Mucosa of gallbladder (tissue), 1 donor: ENCODE data around the gene BRDT. TPM values are rescaled to one million over a fixed set of nuclear protein-coding genes. Genes with fewer than 3 reads are reported as not detected.
A peak's percentile ranks its signal among the peaks of the same experiment; 100 is the strongest.
"Not testable (repeated sequence)": the region's sequence is repeated elsewhere in the genome, so short reads cannot be mapped to it uniquely, and the experiment has no call there.

Experiments used
- DNase-seq: peaks from one replicate; pipeline ENCODE4 v3.0.0-alpha.2; 2020; ENCODE audit warnings: low spot score
- total RNA-seq: library from RNA; stranded (reverse); gene quantifications from one replicate; pipeline ENCODE4 v1.2.1, GENCODE V29; 2021
- donor health status: DM: no; HTN: no; CAD: no.

BRDT gene
- total RNA-seq, 1 donor from 2014 or later, result not detected

- no peak for DNase-seq
These were observed 32.9 kb downstream of the BRDT start for GRCh38 chr1:91981996-91982609.

GRCh38 chr1:91993256-91993655 is 44.1 kb downstream of the BRDT start:
- DNase-seq, result no peak

- DNase-seq, result peak; percentile 22
These were observed 48.5 kb downstream of the BRDT start for GRCh38 chr1:91997607-91998195.

GRCh38 chr1:92004129-92004528 is 54.9 kb downstream of the BRDT start:
- no peak for DNase-seq

GRCh38 chr1:92013923-92014322 is 64.7 kb downstream of the BRDT start:
- no peak for DNase-seq

GRCh38 chr1:92016720-92017316 is 67.6 kb downstream of the BRDT start:
- no peak for DNase-seq

- no peak for DNase-seq
These were observed 68.5 kb downstream of the BRDT start for GRCh38 chr1:92017656-92018055.

GRCh38 chr1:92026042-92026441 is 76.8 kb downstream of the BRDT start:
- DNase-seq, result not testable (repeated sequence)

- no peak for DNase-seq
These were observed 77.6 kb downstream of the BRDT start for GRCh38 chr1:92026806-92027205.

- DNase-seq, result no peak
These were observed 80.2 kb downstream of the BRDT start for GRCh38 chr1:92029241-92029922.

- no peak for DNase-seq
These were observed 81.5 kb downstream of the BRDT start for GRCh38 chr1:92030656-92031107.

GRCh38 chr1:92031281-92032110 is 82.3 kb downstream of the BRDT start:
- no peak for DNase-seq

- DNase-seq, result no peak
These were observed 88.2 kb downstream of the BRDT start for GRCh38 chr1:92037400-92037799.

GRCh38 chr1:92038695-92039346 is 89.6 kb downstream of the BRDT start:
- no peak for DNase-seq

GRCh38 chr1:92040971-92041370 is 91.8 kb downstream of the BRDT start:
- no peak for DNase-seq

GRCh38 chr1:92043621-92044020 is 94.4 kb downstream of the BRDT start:
- no peak for DNase-seq

- DNase-seq, result no peak
These were observed 96.7 kb downstream of the BRDT start for GRCh38 chr1:92045766-92046495.

- DNase-seq, result no peak
These were observed 102.7 kb downstream of the BRDT start for GRCh38 chr1:92051948-92052347.
